RWPE2 (cell line): Measurements from ENCODE around the gene LMTK3.

Experiments used
- ATAC-seq: fragments of 200-7000 bp; cut with Tn5 transposase; 3 replicates; pipeline ENCODE4 v1.9.1; 2021; ENCODE audit warnings: low read depth
- DNase-seq: peaks from one replicate; pipeline ENCODE4 v3.0.0-alpha.2; 2020; ENCODE audit warnings: low spot score
- H3K27ac ChIP-seq: fragments of 450-650 bp; 2 replicates; pipeline ENCODE4 v1.5.1; 2017; ENCODE audit warnings: mild to moderate bottlenecking; ENCODE audit not compliant: poor library complexity, severe bottlenecking
- H3K27me3 ChIP-seq: fragments of 250-450 bp; sonication (Bioruptor Pico); 2 replicates; pipeline ENCODE4 v1.5.1; 2021; ENCODE audit warnings: mild to moderate bottlenecking, moderate library complexity; ENCODE audit not compliant: insufficient read depth, poor library complexity, severe bottlenecking
- H3K36me3 ChIP-seq: fragments of 250-450 bp; sonication (Bioruptor Pico); 2 replicates; pipeline ENCODE4 v1.5.1; 2020; ENCODE audit warnings: low read depth, mild to moderate bottlenecking, moderate library complexity
- H3K4me1 ChIP-seq: fragments of 250-450 bp; sonication (Bioruptor Pico); 2 replicates; pipeline ENCODE4 v1.5.1; 2021; ENCODE audit warnings: mild to moderate bottlenecking, moderate library complexity; ENCODE audit not compliant: insufficient read depth, poor library complexity, severe bottlenecking
- H3K4me3 ChIP-seq: fragments of 250-450 bp; sonication (Bioruptor Pico); 2 replicates; pipeline ENCODE4 v1.5.1; 2021; ENCODE audit warnings: mild to moderate bottlenecking, moderate library complexity; ENCODE audit not compliant: severe bottlenecking
- H3K9me3 ChIP-seq: fragments of 250-450 bp; sonication (Bioruptor Pico); 2 replicates; pipeline ENCODE4 v1.5.1; 2021; ENCODE audit warnings: mild to moderate bottlenecking, moderate library complexity; ENCODE audit not compliant: severe bottlenecking
- TF ChIP-seq, protein P1 (sequence below): fragments of 450-650 bp; IDR thresholded peaks from one replicate; pipeline ENCODE4 v1.5.1; 2017; ENCODE audit warnings: mild to moderate bottlenecking, moderate library complexity; ENCODE audit not compliant: poor library complexity, severe bottlenecking

LMTK3 gene

GRCh38 chr19:48468772-48469288 is 42.8 kb downstream of the LMTK3 start:
- no peaks in the 10 kb centered on the region for H3K9me3 ChIP-seq
- peak overlapping the region; percentile 85 for H3K4me3 ChIP-seq
- peak overlapping the region; percentile 79 for H3K27ac ChIP-seq
- H3K4me1 ChIP-seq, result no peaks in the 10 kb centered on the region
- H3K27me3 ChIP-seq, result no peaks in the 10 kb centered on the region
- TF ChIP-seq, protein P1, sequence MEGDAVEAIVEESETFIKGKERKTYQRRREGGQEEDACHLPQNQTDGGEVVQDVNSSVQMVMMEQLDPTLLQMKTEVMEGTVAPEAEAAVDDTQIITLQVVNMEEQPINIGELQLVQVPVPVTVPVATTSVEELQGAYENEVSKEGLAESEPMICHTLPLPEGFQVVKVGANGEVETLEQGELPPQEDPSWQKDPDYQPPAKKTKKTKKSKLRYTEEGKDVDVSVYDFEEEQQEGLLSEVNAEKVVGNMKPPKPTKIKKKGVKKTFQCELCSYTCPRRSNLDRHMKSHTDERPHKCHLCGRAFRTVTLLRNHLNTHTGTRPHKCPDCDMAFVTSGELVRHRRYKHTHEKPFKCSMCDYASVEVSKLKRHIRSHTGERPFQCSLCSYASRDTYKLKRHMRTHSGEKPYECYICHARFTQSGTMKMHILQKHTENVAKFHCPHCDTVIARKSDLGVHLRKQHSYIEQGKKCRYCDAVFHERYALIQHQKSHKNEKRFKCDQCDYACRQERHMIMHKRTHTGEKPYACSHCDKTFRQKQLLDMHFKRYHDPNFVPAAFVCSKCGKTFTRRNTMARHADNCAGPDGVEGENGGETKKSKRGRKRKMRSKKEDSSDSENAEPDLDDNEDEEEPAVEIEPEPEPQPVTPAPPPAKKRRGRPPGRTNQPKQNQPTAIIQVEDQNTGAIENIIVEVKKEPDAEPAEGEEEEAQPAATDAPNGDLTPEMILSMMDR, result no peak
- DNase-seq (peak; percentile 99), ATAC-seq (peak; percentile 92)
- H3K36me3 ChIP-seq, result peaks cover 34% of the 10 kb centered on the region

DNA sequence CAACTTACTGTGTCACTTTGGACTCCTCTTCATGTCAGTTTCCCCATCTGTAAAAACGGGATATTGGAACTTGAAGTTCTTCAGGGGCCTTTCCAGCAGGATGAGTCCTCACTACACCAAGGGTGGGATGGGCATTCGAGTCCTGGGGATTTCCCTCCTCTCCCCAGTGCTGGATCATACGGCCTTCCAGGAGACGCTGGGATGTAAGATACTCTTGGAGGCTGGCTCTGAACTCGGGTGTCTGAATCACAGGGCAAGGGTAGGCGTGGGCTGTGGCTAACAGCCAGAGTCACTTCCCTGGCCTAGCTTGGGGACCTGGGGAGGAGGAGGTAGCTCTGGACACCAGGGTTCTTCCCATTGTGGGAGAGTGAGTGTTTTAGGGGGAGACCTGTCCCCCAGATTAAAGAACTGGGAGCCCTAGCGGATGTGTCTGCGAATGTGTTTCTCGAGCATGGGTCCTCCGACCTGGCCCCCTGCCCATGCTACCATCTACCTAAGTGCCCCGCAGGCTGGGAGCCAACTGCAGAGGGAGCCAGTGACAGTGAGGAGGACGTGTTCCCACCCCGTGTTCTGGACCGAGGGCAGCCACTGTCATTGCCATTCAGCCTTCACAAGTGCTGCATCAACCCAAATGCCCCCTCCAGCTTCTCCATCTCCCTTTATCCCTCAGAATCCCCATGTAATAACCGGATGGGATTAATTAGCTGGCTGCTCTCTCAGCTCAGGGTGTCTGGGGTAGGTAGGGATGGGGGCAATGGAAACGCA is 44.9 kb downstream of the LMTK3 start:
- TF ChIP-seq, protein P1, result no peak
- Histone ChIP-seq H3K9me3 (no peaks in the 10 kb centered on the region), H3K4me3 (no peak overlapping the region), H3K36me3 (peaks cover 21% of the 10 kb centered on the region), H3K4me1 (no peaks in the 10 kb centered on the region), H3K27ac (no peak overlapping the region), H3K27me3 (no peaks in the 10 kb centered on the region)
- DNase-seq (no peak), ATAC-seq (no peak)

DNA sequence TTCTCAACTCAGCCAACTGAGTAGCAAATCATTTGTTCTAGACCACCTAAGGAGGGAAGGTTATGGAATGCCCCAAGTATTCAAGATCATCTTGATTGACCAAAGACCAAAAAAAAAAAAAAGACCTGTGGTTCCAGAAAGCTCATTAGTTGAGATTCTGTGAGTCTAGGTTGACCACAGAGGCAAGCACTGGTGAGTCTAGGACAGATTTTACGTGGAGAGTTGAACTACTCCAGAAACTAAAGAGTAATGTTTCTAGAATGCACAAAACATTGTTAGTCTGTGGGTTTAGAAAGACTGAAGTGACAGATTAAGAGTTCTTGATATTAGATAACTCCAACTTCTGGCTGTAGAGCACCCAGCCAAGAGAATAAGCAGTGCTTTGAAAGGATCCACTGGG is 46.4 kb downstream of the LMTK3 start:
- Histone ChIP-seq H3K36me3 (peaks cover 9% of the 10 kb centered on the region), H3K9me3 (no peaks in the 10 kb centered on the region), H3K4me3 (no peak overlapping the region), H3K27me3 (no peaks in the 10 kb centered on the region), H3K27ac (no peak overlapping the region), H3K4me1 (no peaks in the 10 kb centered on the region)
- TF ChIP-seq, protein P1, result no peak
- ATAC-seq, result no peak
- no peak for DNase-seq

- Histone ChIP-seq H3K4me3 (no peak overlapping the region), H3K9me3 (no peaks in the 10 kb centered on the region), H3K27me3 (no peaks in the 10 kb centered on the region), H3K36me3 (peaks cover 12% of the 10 kb centered on the region), H3K27ac (no peak overlapping the region), H3K4me1 (no peaks in the 10 kb centered on the region)
- TF ChIP-seq, protein P1, result no peak
- DNase-seq, result no peak
- ATAC-seq, result peak; percentile 28; the same call in 1 of the 3 replicates
These were observed 49.5 kb downstream of the LMTK3 start for GRCh38 chr19:48461982-48462655.
